Esophagus squamous epithelium (tissue), 4 donors: ENCODE measurements around the gene ITIH5.

Experiments used
- POLR2A ChIP-seq, 4 donors: fragments of 450-650 bp; IDR thresholded peaks; one replicate each; pipeline ENCODE4 v1.6.1; 2017; ENCODE audit warnings: antibody characterized with exemption in 4 of 4, mild to moderate bottlenecking in 4 of 4, moderate library complexity in 3 of 4
- TF ChIP-seq, protein P1 (sequence below), 6 experiments: fragments of 450-650 bp in 4 of 6; fragments of 200-600 bp in 2 of 6; sonication (generic) in 2 of 6; IDR thresholded peaks; one replicate each; pipeline ENCODE4 v1.5.1; 2016 to 2019; ENCODE audit warnings: antibody characterized with exemption in 6 of 6, mild to moderate bottlenecking in 4 of 6, moderate library complexity in 4 of 6

DNA sequence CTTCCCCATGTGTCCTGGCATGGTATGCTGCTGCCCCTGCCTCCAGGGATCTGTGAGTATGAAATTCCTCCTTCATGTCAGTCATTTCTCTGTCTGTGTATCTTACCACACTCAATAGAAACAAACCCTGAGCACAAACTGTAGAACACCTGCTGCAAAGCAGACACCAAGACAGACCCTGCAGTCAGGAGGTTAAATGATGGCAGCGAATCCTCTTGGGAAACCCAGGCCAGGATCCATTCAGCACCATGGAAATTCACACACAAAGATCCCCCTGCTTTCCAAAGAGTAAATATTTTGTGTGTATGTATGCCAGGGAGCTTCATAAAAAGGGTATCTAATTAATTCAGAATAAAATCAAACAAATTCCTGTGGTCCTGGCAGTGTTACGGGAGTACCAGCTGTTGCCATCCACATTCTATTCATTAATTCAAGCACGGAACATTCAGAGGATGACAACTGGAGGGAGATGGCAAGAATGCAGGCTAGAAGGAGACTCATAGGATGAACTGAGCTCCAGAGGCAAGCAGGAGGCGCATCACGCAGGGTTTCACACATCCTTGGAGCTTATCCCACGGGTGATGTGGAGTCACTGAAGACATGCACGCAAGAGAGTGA is 14.8 kb downstream of the ITIH5 start:
- TF ChIP-seq, protein P1, sequence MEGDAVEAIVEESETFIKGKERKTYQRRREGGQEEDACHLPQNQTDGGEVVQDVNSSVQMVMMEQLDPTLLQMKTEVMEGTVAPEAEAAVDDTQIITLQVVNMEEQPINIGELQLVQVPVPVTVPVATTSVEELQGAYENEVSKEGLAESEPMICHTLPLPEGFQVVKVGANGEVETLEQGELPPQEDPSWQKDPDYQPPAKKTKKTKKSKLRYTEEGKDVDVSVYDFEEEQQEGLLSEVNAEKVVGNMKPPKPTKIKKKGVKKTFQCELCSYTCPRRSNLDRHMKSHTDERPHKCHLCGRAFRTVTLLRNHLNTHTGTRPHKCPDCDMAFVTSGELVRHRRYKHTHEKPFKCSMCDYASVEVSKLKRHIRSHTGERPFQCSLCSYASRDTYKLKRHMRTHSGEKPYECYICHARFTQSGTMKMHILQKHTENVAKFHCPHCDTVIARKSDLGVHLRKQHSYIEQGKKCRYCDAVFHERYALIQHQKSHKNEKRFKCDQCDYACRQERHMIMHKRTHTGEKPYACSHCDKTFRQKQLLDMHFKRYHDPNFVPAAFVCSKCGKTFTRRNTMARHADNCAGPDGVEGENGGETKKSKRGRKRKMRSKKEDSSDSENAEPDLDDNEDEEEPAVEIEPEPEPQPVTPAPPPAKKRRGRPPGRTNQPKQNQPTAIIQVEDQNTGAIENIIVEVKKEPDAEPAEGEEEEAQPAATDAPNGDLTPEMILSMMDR (IDR thresholded peaks at IDR 0.05): no peak
- TF ChIP-seq POLR2A (IDR thresholded peaks at IDR 0.05): no peak
